GM18508 (cell line): ENCODE measurements around the gene FGF12.

Experiments
- ATAC-seq: cut with Tn5 transposase; IDR thresholded peaks from one replicate; pipeline ENCODE4 v1.9.1; 2021; ENCODE audit warnings: moderate number of reproducible peaks; ENCODE audit not compliant: insufficient read depth, unreplicated experiment

FGF12 gene

DNA sequence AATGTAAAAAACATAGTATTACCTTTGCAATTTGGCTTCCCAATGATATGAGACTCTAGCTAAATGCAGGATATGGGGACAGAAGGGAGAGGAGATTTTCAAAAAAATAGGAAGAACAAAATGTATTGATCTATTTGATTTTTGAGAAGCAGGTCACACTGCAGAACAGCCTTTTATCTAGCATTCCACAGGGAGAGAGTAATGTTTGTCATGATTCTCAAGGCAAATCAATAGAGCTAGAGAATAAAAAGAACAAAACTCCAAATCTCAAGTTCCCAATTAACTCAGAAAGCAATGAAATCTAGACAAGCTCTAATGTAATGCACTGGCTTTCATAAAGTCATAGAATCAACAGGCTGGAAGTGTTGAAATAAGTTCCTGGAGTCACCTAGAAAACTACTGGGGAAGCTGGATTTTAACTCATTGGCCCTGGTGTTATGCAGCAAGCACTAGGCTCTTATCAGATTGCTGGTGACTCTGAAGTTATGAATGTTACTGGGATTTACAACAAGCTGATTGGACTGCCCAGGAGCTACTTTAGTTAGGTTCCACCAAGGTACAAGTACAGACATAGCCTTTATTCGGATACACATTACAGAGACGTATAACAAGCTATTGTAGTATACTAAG, 442.8 kb downstream of the FGF12 start:
- no peak for ATAC-seq

- ATAC-seq: no peak
These were observed 446.0 kb downstream of the FGF12 start for GRCh38 chr3:192281207-192281880.

GRCh38 chr3:192279664-192280063, 447.7 kb downstream of the FGF12 start:
- no peak for ATAC-seq

DNA sequence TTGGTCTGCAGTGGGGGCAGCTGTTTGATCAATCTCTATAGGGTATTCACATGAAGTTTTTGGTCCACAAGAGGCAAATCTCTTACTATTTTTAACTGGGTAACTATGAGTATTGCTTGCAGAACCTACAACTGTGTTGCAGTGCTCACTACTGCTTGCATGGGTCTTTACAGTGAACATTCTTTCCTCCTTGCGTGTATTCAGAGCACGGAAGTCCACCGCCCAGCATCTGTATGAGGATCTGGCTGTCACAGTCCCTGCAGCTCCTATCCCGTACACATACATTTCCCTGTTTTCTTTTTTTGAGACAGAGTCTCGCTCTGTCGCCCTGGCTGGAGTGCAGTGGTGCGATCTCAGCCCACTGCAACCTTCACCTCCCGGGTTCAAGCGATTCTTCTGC, 449.9 kb downstream of the FGF12 start:
- no peak for ATAC-seq

DNA sequence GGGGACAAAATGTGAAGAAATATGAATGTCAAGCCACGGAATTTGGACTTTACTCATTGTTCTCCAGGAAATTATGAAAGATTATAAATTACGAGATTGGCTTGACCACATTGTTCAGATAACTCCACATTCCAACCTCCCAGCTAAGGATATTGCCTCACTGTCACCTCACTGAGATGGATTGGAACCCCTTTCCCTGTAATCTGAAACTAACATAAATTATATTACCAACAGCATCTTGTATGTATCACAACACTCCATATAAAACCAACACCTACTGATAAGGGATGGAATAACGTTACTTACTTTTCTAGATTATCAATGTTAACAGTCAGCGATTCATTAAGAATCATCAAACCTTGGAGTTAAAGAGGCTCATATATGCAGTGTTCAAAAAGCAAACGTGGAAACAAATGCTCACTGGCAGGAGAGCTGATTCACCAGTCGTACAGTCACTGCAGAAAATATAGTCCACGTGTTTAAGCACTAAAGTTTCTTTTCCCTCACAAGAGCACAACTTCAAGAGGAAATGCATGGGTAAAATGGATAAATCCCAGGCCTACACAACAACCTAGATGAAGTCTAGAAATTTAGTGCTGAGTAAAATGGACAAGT, 451.5 kb downstream of the FGF12 start:
- ATAC-seq: no peak

- ATAC-seq: no peak
These were observed 453.7 kb downstream of the FGF12 start for GRCh38 chr3:192273697-192274010.

DNA sequence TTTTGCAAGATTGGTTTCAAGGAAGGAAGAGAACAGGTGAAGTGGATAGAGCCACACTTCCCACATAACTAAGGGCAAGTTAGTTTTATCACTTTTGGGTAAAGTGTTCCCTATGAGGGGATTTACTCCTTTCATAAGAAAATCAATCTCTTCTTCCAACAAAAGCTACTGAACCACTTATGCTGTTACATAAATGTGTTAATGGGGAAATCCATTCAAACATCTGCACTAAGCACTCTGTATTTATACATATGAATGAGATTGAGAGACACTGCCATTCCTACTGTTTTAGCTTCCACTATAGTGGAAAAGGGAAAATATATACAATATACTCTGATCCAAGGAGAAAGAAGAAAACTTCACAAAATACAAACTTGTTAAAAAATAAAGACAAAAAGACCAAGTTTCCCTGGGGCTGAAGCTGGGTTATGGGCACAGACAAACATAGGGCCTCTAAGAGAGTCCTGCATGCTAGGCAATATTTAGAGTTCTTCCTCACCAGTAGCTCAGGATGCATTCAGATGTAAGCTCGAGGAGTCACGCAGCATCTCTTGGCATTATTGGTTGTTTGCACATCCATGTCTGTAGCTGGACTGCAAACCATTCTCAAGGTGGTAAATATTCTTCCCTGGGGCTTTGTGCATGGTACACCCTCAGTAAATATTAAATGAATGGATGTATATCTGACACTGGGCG, 454.2 kb downstream of the FGF12 start:
- no peak for ATAC-seq

GRCh38 chr3:192262001-192262400, 465.3 kb downstream of the FGF12 start:
- ATAC-seq: no peak

- no peak for ATAC-seq
These were observed 466.2 kb downstream of the FGF12 start for GRCh38 chr3:192261135-192261534.

- ATAC-seq: no peak
These were observed 467.0 kb downstream of the FGF12 start for GRCh38 chr3:192260116-192261010.

GRCh38 chr3:192259661-192260060, 467.7 kb downstream of the FGF12 start:
- no peak for ATAC-seq

GRCh38 chr3:192258721-192259120, 468.6 kb downstream of the FGF12 start:
- ATAC-seq: no peak

- ATAC-seq: no peak
These were observed 471.5 kb downstream of the FGF12 start for GRCh38 chr3:192255839-192256238.

- no peak for ATAC-seq
These were observed 474.0 kb downstream of the FGF12 start for GRCh38 chr3:192253138-192253887.

GRCh38 chr3:192249516-192249915, 477.8 kb downstream of the FGF12 start:
- no peak for ATAC-seq

DNA sequence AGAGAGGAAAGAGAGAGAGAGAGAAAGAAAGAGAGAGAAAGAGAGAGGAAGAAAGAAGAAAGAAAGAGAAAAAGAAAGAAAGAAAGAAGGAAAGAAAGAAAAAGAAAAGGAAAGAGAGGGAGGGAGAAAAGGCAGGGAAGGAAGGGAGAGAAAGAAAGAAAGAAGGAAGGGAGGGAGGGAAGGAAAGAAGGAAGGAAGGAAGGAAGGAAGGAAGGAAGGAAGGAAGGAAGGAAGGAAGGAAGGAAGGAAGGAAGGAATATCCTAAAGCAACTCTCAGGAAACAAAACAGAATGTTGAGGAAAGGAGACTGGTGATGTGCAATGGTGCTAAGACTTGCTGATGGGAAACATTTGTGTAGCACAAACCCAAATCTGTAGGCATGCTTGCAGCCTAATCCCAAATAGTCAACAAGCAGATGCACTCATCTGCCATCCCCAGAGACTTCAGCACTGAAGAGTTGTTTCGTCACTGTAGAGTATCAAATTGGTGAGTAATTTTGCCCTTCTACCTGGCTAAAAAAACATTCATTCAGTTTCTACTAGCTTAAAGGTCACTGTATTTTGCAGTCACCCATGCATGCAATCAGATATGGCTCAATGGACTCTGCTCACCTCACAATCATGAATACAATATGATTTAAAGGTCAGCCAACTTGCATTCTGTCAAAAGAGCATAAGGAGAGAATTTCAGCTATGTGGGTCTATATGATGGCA, 480.3 kb downstream of the FGF12 start:
- ATAC-seq: no peak

DNA sequence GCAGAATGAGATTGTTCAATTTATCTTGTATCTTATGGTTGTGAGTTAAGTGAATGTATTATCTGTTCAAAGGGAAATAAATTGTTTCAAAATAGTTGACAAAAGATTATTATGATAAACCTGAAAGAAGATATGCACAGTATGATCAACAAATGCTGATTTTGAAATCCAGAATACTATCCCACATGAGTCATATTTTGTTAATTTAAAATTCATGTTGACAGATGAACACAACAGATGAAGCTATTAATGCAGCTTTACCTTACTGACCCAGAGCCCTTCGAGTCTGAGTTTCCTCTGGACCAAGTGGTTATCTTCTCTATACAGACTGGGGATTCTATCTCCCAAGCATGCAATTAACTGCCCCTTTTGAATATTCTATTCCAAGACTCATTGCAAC, 482.8 kb downstream of the FGF12 start:
- no peak for ATAC-seq

DNA sequence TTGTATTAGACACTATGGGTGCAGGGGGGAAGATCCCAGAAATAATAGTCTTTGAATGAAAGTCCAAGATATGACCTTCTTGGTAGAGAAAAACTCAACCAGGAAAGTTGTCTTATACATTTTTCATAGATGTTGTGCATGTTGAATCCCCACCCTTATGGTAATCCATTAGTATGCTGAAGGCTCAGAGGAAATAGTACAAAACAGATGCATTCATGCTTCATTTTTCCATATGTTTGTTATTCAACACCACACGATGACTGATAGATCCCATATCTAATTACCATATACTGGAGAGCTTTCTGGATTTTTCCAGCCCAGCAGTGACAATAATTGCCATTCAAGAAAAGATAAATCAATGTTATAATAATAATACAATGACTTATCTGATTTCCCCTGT, 487.4 kb downstream of the FGF12 start:
- ATAC-seq: no peak

DNA sequence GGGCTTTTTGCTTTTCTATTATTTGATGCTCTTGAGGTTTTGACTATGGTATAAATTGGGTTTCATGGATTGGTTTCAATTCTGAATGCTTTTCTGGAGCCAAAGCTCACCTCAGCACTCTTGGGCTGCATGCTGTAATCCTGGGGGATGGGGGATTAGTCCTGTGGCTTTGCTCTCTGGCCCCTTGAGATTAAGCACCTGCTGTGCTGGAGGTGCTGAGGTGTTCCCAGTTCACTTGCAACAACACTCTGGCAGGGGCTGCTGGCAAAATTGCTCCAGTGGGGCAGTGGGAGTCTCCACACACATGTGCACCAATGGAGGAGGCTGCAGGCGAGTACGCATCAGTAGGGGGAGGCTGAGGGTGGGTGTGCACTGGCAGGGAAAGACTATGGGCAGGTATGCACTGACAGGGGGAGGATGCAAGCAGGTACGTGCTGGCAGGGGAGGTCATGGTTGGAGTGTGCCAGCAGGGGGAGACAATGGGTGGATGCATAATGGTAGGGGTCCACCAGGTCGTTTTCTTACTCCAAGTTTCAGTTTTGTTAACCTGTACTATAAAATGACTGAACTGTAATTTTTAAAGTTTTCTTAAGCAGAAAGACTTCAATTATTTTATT, 489.2 kb downstream of the FGF12 start:
- no peak for ATAC-seq
